HepG2 (cell line): ENCODE data around the gene SNAI3. TPM values are rescaled to one million over a fixed set of nuclear protein-coding genes. Genes with fewer than 3 reads are reported as not detected.

Experiments
- EP300 ChIP-seq, 3 experiments: sonication (generic) in 1 of 3; formaldehyde crosslinking in 1 of 3; IDR thresholded peaks; 2 replicates each; pipeline versions ENCODE4 v1.5.1 to v1.6.1; 2011 to 2020; ENCODE audit warnings: low read depth in 2 of 3, low read length in 2 of 3, borderline replicate concordance in 1 of 3, improper control_type of control experiment in 1 of 3, mild to moderate bottlenecking in 1 of 3, missing genetic modification reagents in 1 of 3, moderate library complexity in 1 of 3
- FOSL1 ChIP-seq: sonication (generic); formaldehyde crosslinking; IDR thresholded peaks from 2 replicates; pipeline ENCODE4 v1.9.0; 2021; ENCODE audit warnings: missing genetic modification reagents, borderline replicate concordance
- GTF3A ChIP-seq: sonication (generic); formaldehyde crosslinking; conservative IDR thresholded peaks from 2 replicates; pipeline ENCODE4 v1.4.0; 2020; ENCODE audit warnings: mild to moderate bottlenecking, missing genetic modification reagents
- GZF1 ChIP-seq: sonication (generic); formaldehyde crosslinking; IDR thresholded peaks from 2 replicates; pipeline ENCODE4 v1.5.1; 2020; ENCODE audit warnings: mild to moderate bottlenecking, missing genetic modification reagents
- MXI1 ChIP-seq: IDR thresholded peaks from 3 replicates; pipeline ENCODE4 v1.6.1; 2012; ENCODE audit warnings: low read depth, low read length, inconsistent platforms, borderline replicate concordance
- NKX3-1 ChIP-seq: sonication (generic); formaldehyde crosslinking; IDR thresholded peaks from 2 replicates; pipeline ENCODE4 v1.5.0; 2020; ENCODE audit warnings: missing genetic modification reagents
- NONO ChIP-seq, 2 experiments: fragments of 450-650 bp in 1 of 2; sonication (generic) in 1 of 2; formaldehyde crosslinking in 1 of 2; IDR thresholded peaks in 1 of 2; conservative IDR thresholded peaks in 1 of 2; 2 replicates each; pipeline versions ENCODE4 v1.6.1 to v1.8.0; 2017 to 2022; ENCODE audit warnings: mild to moderate bottlenecking in 1 of 2, missing genetic modification reagents in 1 of 2, moderate library complexity in 1 of 2
- NPAS2 ChIP-seq: sonication (generic); formaldehyde crosslinking; IDR thresholded peaks from 2 replicates; pipeline ENCODE4 v1.8.0; 2022; ENCODE audit warnings: mild to moderate bottlenecking, missing genetic modification reagents, borderline replicate concordance
- SIN3A ChIP-seq: IDR thresholded peaks from 2 replicates; pipeline ENCODE4 v1.6.1; 2011; ENCODE audit warnings: low read depth, mild to moderate bottlenecking, control low read depth, low read length, borderline replicate concordance
- SMAD1 ChIP-seq: sonication (generic); formaldehyde crosslinking; IDR thresholded peaks from 2 replicates; pipeline ENCODE4 v1.4.0; 2020; ENCODE audit warnings: missing genetic modification reagents, low read depth, mild to moderate bottlenecking, borderline replicate concordance
- SMAD3 ChIP-seq: sonication (generic); formaldehyde crosslinking; IDR thresholded peaks from 2 replicates; pipeline ENCODE4 v1.4.0; 2020; ENCODE audit warnings: missing genetic modification reagents
- SMC3 ChIP-seq: IDR thresholded peaks from 2 replicates; pipeline ENCODE4 v1.6.1; 2011; ENCODE audit warnings: low read length, improper control_type of control experiment
- ZNF251 ChIP-seq: sonication (generic); formaldehyde crosslinking; IDR thresholded peaks from 2 replicates; pipeline ENCODE4 v1.9.0; 2021; ENCODE audit warnings: mild to moderate bottlenecking, missing genetic modification reagents
- ZNF292 ChIP-seq: sonication (generic); formaldehyde crosslinking; IDR thresholded peaks from 2 replicates; pipeline ENCODE4 v1.8.1; 2022; ENCODE audit warnings: mild to moderate bottlenecking, low read depth, missing genetic modification reagents, borderline replicate concordance
- ZNF30 ChIP-seq: sonication (generic); formaldehyde crosslinking; IDR thresholded peaks from 2 replicates; pipeline ENCODE4 v1.5.0; 2020; ENCODE audit warnings: mild to moderate bottlenecking, missing genetic modification reagents
- ZNF446 ChIP-seq: sonication (generic); formaldehyde crosslinking; IDR thresholded peaks from 2 replicates; pipeline ENCODE4 v1.5.0; 2020; ENCODE audit warnings: mild to moderate bottlenecking, missing genetic modification reagents
- ZNF556 ChIP-seq: sonication (generic); formaldehyde crosslinking; IDR thresholded peaks from 2 replicates; pipeline ENCODE4 v1.4.0; 2020; ENCODE audit warnings: mild to moderate bottlenecking, missing genetic modification reagents, borderline replicate concordance
- ZSCAN12 ChIP-seq: sonication (generic); formaldehyde crosslinking; IDR thresholded peaks from 2 replicates; pipeline ENCODE4 v1.9.0; 2021; ENCODE audit warnings: mild to moderate bottlenecking, missing genetic modification reagents
- polyA plus RNA-seq, 8 experiments: library from polyadenylated mRNA; depleted of rRNA in 3 of 8; stranded (reverse) in 7 of 8; unstranded in 1 of 8; fragments of >200 nt; fragmentation: Illumina TruSeq in 4 of 8; extraction: Trizol in 4 of 8; gene quantifications; 2 replicates each; pipeline versions ENCODE4 v1.2.1 to v1.2.3, GENCODE V29; 2011 to 2016; ENCODE audit warnings: low read depth in 4 of 8, missing spikeins in 1 of 8, mixed read lengths in 1 of 8; ENCODE audit not compliant: insufficient read depth in 1 of 8
- total RNA-seq, 5 experiments: library from RNA; depleted of rRNA; stranded (reverse); fragments of >200 nt; fragmentation: Illumina TruSeq; extraction: Trizol; gene quantifications; 2 replicates each; pipeline ENCODE4 v1.2.3, GENCODE V29; 2016; ENCODE audit warnings: low read depth in 1 of 5
- TF ChIP-seq, protein P1 (sequence below): sonication (generic); formaldehyde crosslinking; IDR thresholded peaks from 2 replicates; pipeline ENCODE4 v1.8.1; 2023; ENCODE audit warnings: mild to moderate bottlenecking, missing genetic modification reagents
- TF ChIP-seq, protein P2 (sequence below): sonication (generic); formaldehyde crosslinking; IDR thresholded peaks from 2 replicates; pipeline ENCODE4 v1.8.1; 2023; ENCODE audit warnings: mild to moderate bottlenecking, missing genetic modification reagents, borderline replicate concordance
- TF ChIP-seq, protein P3 (sequence below): sonication (generic); formaldehyde crosslinking; IDR thresholded peaks from 2 replicates; pipeline ENCODE4 v1.5.0; 2020; ENCODE audit warnings: mild to moderate bottlenecking, low read depth, missing genetic modification reagents, borderline replicate concordance
- TF ChIP-seq, protein P4 (sequence below): fragments of 450-650 bp; IDR thresholded peaks from 2 replicates; pipeline ENCODE4 v1.6.1; 2016
- TF ChIP-seq, protein P5 (sequence below): sonication (generic); formaldehyde crosslinking; IDR thresholded peaks from 2 replicates; pipeline ENCODE4 v1.4.0; 2020; ENCODE audit warnings: missing genetic modification reagents; ENCODE audit errors: not compliant biosample characterization
- TF ChIP-seq, protein P6 (sequence below): sonication (generic); formaldehyde crosslinking; IDR thresholded peaks from 2 replicates; pipeline ENCODE4 v1.5.1; 2020; ENCODE audit warnings: mild to moderate bottlenecking, missing genetic modification reagents, borderline replicate concordance

Gene SNAI3
- total and polyA plus RNA-seq, 2 of the 13 experiments (the other 11 are each of a cell fraction or from before 2014, with no cell fraction given): 0.09 to 0.18 TPM

DNA sequence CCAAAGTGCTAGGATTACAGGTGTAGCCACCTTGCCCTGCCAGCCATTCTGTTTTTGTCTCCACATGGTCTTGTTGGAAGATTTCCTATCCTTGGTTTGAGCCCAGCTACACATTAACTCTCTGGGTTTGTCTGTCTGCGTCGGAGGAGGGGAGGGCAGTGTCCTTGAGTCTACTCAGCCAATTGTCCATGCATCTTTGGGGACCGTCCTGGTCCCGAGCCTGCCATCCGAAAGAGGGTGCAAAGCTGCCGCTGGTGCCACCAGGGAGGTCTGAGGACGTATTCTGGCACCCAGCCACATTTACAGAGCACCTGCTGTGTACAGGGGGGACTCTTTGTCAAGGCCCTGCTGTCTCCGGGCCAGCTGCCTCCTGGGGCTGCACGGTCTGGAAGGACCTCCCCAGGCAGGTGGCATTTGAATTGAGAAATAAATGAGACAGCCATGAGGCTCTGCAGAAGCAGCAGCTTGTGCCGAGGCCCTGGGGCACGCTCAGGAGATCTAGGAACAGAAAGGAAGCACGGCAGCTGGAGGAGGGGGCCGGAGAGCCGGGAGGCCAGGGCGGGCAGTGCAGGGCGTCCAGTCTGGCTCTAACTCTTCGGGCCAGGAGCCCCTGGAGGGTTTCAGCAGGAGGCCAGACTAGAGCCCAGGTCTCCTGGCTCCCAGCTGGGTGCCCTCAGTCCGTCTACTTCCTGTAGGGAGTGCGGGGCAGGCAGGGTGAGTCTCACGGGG is 36.9 kb downstream of the SNAI3 start (continued):
- TF ChIP-seq, protein P1, sequence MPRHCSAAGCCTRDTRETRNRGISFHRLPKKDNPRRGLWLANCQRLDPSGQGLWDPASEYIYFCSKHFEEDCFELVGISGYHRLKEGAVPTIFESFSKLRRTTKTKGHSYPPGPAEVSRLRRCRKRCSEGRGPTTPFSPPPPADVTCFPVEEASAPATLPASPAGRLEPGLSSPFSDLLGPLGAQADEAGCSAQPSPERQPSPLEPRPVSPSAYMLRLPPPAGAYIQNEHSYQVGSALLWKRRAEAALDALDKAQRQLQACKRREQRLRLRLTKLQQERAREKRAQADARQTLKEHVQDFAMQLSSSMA (CRISPR knock-in tag): no peak; the same call in 1 of the 2 replicates
- TF ChIP-seq ZNF30 (CRISPR knock-in tag) (no peak), SMC3 (no peak), ZSCAN12 (CRISPR knock-in tag) (no peak), ZNF556 (CRISPR knock-in tag) (no peak), ZNF251 (CRISPR knock-in tag) (no peak), SMAD1 (CRISPR knock-in tag) (no peak), NKX3-1 (no peak), GZF1 (CRISPR knock-in tag) (no peak), ZNF292 (no peak), SMAD3 (CRISPR knock-in tag) (no peak; the same call in 1 of the 2 replicates), EP300 (IDR thresholded peaks at IDR 0.05; ENCODE audit: low read depth in 2 of 2, low read length in 2 of 2) (no peak), EP300 (CRISPR knock-in tag; IDR thresholded peaks at IDR 0.05; ENCODE audit: borderline replicate concordance) (no peak), FOSL1 (no peak), MXI1 (no peak), SIN3A (0 out of 2 replicates have a peak, but pooled peaks have one; percentile 22), ZNF446 (CRISPR knock-in tag) (no peak), GTF3A (CRISPR knock-in tag) (no peak), NONO (IDR thresholded peaks at IDR 0.05) (no peak), NONO (CRISPR knock-in tag; conservative IDR thresholded peaks at IDR 0.05) (no peak), NPAS2 (0 out of 2 replicates have a peak, but pooled peaks have one; percentile 83)
- TF ChIP-seq, protein P2, sequence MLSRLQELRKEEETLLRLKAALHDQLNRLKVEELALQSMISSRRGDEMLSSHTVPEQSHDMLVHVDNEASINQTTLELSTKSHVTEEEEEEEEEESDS (CRISPR knock-in tag): no peak
- TF ChIP-seq, protein P3, sequence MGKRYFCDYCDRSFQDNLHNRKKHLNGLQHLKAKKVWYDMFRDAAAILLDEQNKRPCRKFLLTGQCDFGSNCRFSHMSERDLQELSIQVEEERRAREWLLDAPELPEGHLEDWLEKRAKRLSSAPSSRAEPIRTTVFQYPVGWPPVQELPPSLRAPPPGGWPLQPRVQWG (CRISPR knock-in tag): no peak
- TF ChIP-seq, protein P4, sequence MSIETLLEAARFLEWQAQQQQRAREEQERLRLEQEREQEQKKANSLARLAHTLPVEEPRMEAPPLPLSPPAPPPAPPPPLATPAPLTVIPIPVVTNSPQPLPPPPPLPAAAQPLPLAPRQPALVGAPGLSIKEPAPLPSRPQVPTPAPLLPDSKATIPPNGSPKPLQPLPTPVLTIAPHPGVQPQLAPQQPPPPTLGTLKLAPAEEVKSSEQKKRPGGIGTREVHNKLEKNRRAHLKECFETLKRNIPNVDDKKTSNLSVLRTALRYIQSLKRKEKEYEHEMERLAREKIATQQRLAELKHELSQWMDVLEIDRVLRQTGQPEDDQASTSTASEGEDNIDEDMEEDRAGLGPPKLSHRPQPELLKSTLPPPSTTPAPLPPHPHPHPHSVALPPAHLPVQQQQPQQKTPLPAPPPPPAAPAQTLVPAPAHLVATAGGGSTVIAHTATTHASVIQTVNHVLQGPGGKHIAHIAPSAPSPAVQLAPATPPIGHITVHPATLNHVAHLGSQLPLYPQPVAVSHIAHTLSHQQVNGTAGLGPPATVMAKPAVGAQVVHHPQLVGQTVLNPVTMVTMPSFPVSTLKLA: no peak
- TF ChIP-seq, protein P5, sequence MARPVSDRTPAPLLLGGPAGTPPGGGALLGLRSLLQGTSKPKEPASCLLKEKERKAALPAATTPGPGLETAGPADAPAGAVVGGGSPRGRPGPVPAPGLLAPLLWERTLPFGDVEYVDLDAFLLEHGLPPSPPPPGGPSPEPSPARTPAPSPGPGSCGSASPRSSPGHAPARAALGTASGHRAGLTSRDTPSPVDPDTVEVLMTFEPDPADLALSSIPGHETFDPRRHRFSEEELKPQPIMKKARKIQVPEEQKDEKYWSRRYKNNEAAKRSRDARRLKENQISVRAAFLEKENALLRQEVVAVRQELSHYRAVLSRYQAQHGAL (CRISPR knock-in tag): no peak
- TF ChIP-seq, protein P6, sequence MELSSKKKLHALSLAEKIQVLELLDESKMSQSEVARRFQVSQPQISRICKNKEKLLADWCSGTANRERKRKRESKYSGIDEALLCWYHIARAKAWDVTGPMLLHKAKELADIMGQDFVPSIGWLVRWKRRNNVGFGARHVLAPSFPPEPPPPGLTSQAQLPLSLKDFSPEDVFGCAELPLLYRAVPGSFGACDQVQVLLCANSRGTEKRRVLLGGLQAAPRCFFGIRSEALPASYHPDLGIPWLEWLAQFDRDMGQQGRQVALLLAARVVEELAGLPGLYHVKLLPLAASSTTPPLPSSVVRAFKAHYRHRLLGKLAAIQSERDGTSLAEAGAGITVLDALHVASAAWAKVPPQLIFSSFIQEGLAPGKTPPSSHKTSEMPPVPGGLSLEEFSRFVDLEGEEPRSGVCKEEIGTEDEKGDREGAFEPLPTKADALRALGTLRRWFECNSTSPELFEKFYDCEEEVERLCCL (CRISPR knock-in tag): no peak
